SW480 (cell line): ENCODE measurements around the gene TACC3.

ENCODE experiments used
- DNase-seq: peaks from one replicate; pipeline ENCODE4 v3.0.0-alpha.2; 2016; ENCODE audit warnings: low spot score

The TACC3 gene

GRCh38 chr4:1723131-1723801, 1.9 kb downstream of the TACC3 start:
- no peak for DNase-seq

GRCh38 chr4:1725521-1725920, 4.2 kb downstream of the TACC3 start:
- no peak for DNase-seq

GRCh38 chr4:1726146-1726934, 5.0 kb downstream of the TACC3 start:
- DNase-seq: peak; percentile 61

- peak; percentile 34 for DNase-seq
These were observed 6.1 kb downstream of the TACC3 start for GRCh38 chr4:1727117-1728031.

- no peak for DNase-seq
These were observed 7.0 kb downstream of the TACC3 start for GRCh38 chr4:1728061-1728980.

GRCh38 chr4:1730532-1731135, 9.3 kb downstream of the TACC3 start:
- no peak for DNase-seq

GRCh38 chr4:1731180-1731579, 9.9 kb downstream of the TACC3 start:
- no peak for DNase-seq

- no peak for DNase-seq
These were observed 11.6 kb downstream of the TACC3 start for GRCh38 chr4:1732911-1733310.

- DNase-seq: no peak
These were observed 13.9 kb downstream of the TACC3 start for GRCh38 chr4:1735215-1735614.

GRCh38 chr4:1736812-1737211, 15.5 kb downstream of the TACC3 start:
- no peak for DNase-seq

- DNase-seq: no peak
These were observed 16.3 kb downstream of the TACC3 start for GRCh38 chr4:1737666-1738065.

GRCh38 chr4:1738410-1738809, 17.1 kb downstream of the TACC3 start:
- DNase-seq: no peak

- DNase-seq: no peak
These were observed 18.0 kb downstream of the TACC3 start for GRCh38 chr4:1739358-1739757.

GRCh38 chr4:1740021-1740545, 18.8 kb downstream of the TACC3 start:
- DNase-seq: no peak

GRCh38 chr4:1741208-1741607, 19.9 kb downstream of the TACC3 start:
- DNase-seq: no peak

- DNase-seq: no peak
These were observed 22.2 kb downstream of the TACC3 start for GRCh38 chr4:1743551-1743950.

GRCh38 chr4:1743975-1744374, 22.7 kb downstream of the TACC3 start:
- DNase-seq: no peak

- DNase-seq: no peak
These were observed 23.2 kb downstream of the TACC3 start for GRCh38 chr4:1744552-1744951.

- no peak for DNase-seq
These were observed 23.8 kb downstream of the TACC3 start for GRCh38 chr4:1745165-1745564.

GRCh38 chr4:1745697-1746096, 24.4 kb downstream of the TACC3 start:
- no peak for DNase-seq

GRCh38 chr4:1746265-1746691, 25.0 kb downstream of the TACC3 start:
- peak; percentile 53 for DNase-seq
